22Rv1 (cell line): ENCODE results near the gene ARHGEF10L.

ENCODE experiments used
- ZFX ChIP-seq: fragments of 450-650 bp; IDR thresholded peaks from 2 replicates; pipeline ENCODE4 v1.6.1; 2017; ENCODE audit warnings: antibody characterized with exemption, borderline replicate concordance
- TF ChIP-seq, protein P1 (sequence below): fragments of 450-650 bp; IDR thresholded peaks from 2 replicates; pipeline ENCODE4 v1.5.1; 2017; ENCODE audit warnings: mild to moderate bottlenecking

DNA sequence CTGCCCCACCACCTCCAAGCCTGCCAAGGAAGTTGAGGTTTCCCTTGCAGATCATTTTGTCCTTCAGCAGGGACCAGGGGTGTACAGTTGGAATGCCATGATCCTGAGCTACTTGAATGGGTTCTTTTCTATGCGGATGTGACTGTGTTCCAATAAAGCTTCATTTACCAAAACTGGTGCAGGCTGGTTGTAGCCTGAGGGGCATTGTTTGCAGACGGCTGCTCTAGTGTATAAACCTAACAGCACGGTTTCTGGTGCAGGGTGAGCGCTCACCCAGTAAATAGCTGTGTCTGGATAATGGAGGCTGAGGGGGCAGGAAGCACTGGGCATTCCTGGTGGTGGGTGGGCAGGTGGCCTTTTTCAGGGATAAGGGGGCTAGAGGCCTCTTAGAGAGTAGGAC, 142.9 kb downstream of the ARHGEF10L start:
- TF ChIP-seq, protein P1, sequence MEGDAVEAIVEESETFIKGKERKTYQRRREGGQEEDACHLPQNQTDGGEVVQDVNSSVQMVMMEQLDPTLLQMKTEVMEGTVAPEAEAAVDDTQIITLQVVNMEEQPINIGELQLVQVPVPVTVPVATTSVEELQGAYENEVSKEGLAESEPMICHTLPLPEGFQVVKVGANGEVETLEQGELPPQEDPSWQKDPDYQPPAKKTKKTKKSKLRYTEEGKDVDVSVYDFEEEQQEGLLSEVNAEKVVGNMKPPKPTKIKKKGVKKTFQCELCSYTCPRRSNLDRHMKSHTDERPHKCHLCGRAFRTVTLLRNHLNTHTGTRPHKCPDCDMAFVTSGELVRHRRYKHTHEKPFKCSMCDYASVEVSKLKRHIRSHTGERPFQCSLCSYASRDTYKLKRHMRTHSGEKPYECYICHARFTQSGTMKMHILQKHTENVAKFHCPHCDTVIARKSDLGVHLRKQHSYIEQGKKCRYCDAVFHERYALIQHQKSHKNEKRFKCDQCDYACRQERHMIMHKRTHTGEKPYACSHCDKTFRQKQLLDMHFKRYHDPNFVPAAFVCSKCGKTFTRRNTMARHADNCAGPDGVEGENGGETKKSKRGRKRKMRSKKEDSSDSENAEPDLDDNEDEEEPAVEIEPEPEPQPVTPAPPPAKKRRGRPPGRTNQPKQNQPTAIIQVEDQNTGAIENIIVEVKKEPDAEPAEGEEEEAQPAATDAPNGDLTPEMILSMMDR, result no peak
- TF ChIP-seq ZFX, result no peak
